Sigmoid colon (tissue), 4 donors: Measurements from ENCODE around the gene ATG5.

Experiments
- CTCF ChIP-seq, 4 experiments: fragments of 450-650 bp in 3 of 4; fragments of 200-600 bp in 1 of 4; IDR thresholded peaks; one replicate each; pipeline ENCODE4 v1.5.1; 2016 to 2019; ENCODE audit warnings: antibody characterized with exemption in 4 of 4, mild to moderate bottlenecking in 3 of 4, moderate library complexity in 2 of 4
- EP300 ChIP-seq, 4 donors: sonication (generic); formaldehyde crosslinking; IDR thresholded peaks; one replicate each; pipeline ENCODE4 v1.6.1; 2017; ENCODE audit warnings: antibody characterized with exemption in 4 of 4
- POLR2A ChIP-seq, 2 donors: fragments of 450-650 bp; IDR thresholded peaks; one replicate each; pipeline ENCODE4 v1.6.1; 2016; ENCODE audit warnings: antibody characterized with exemption in 2 of 2, mild to moderate bottlenecking in 2 of 2, moderate library complexity in 2 of 2
- POLR2AphosphoS5 ChIP-seq, 4 donors: sonication (generic); formaldehyde crosslinking; IDR thresholded peaks; one replicate each; pipeline ENCODE4 v1.6.1; 2017; ENCODE audit warnings: antibody characterized with exemption in 4 of 4

GRCh38 chr6:106309766-106310373 lies 15.7 kb downstream of the ATG5 start:
- TF ChIP-seq POLR2AphosphoS5 (IDR thresholded peaks at IDR 0.05) (no peak), CTCF (IDR thresholded peaks at IDR 0.05) (no peak), POLR2A (IDR thresholded peaks at IDR 0.05) (no peak), EP300 (IDR thresholded peaks at IDR 0.05) (no peak)
